Activated T-cell treated with anti-CD3 and anti-CD28 coated beads, Interleukin-2, amount 50 U/mL, for 4 hours (primary cell): Measurements from ENCODE around the gene ADGRL2. TPM values are rescaled to one million over a fixed set of nuclear protein-coding genes. Genes with fewer than 3 reads are reported as not detected.
"Not testable (repeated sequence)": the region's sequence is repeated elsewhere in the genome, so short reads cannot be mapped to it uniquely, and the experiment has no call there.

Source experiments
- ATAC-seq, 2 donors: fragments of 200-7000 bp; cut with Tn5 transposase; one replicate each; pipeline ENCODE4 v1.10.0; 2021
- DNase-seq: peaks from one replicate; pipeline ENCODE4 v3.0.0-alpha.2; 2020
- H3K27me3 Mint-ChIP-seq: one replicate; pipeline ENCODE4 v1.8.0; 2021; ENCODE audit warnings: low read depth, mixed read lengths
- H3K36me3 Mint-ChIP-seq: one replicate; pipeline ENCODE4 v1.8.0; 2022; ENCODE audit warnings: mixed read lengths; ENCODE audit not compliant: insufficient read depth
- H3K4me1 Mint-ChIP-seq: one replicate; pipeline ENCODE4 v1.8.0; 2021; ENCODE audit warnings: low read depth, mixed read lengths
- H3K4me3 Mint-ChIP-seq: one replicate; pipeline ENCODE4 v1.8.0; 2021; ENCODE audit warnings: mild to moderate bottlenecking, moderate library complexity, mixed read lengths
- H3K9me3 Mint-ChIP-seq: one replicate; pipeline ENCODE4 v1.8.0; 2021; ENCODE audit warnings: mixed read lengths
- total RNA-seq, 3 donors: library from RNA; stranded (reverse); gene quantifications; one replicate each; pipeline ENCODE4 v1.2.1, GENCODE V29; 2021

Gene ADGRL2
- total RNA-seq, 3 donors from 2014 or later, result 0.08 to 0.14 (median 0.10) TPM

- Mint-ChIP-seq H3K4me3 (no peak overlapping the region), H3K9me3 (peaks cover 5% of the 10 kb centered on the region), H3K27me3 (no peaks in the 10 kb centered on the region), H3K36me3 (no peaks in the 10 kb centered on the region), H3K4me1 (no peaks in the 10 kb centered on the region)
- no peak for ATAC-seq
- DNase-seq, result no peak
Observed at GRCh38 chr1:81885291-81885690, 84.6 kb downstream of the ADGRL2 start.

- not testable (repeated sequence) for H3K27me3 Mint-ChIP-seq, DNase-seq, H3K4me1 Mint-ChIP-seq, ATAC-seq, H3K4me3 Mint-ChIP-seq, H3K9me3 Mint-ChIP-seq, H3K36me3 Mint-ChIP-seq
Observed at GRCh38 chr1:81886292-81886691, 85.6 kb downstream of the ADGRL2 start.

- DNase-seq (no peak), ATAC-seq (no peak)
- no peaks in the 10 kb centered on the region for H3K4me1 Mint-ChIP-seq
- H3K4me3 Mint-ChIP-seq, result no peak overlapping the region
- no peaks in the 10 kb centered on the region for H3K36me3 Mint-ChIP-seq
- H3K27me3 Mint-ChIP-seq, result no peaks in the 10 kb centered on the region
- H3K9me3 Mint-ChIP-seq, result peaks cover 10% of the 10 kb centered on the region
Observed at GRCh38 chr1:81887421-81888144, 86.8 kb downstream of the ADGRL2 start.

- Mint-ChIP-seq H3K4me3 (no peak overlapping the region), H3K27me3 (no peaks in the 10 kb centered on the region), H3K9me3 (peaks cover 13% of the 10 kb centered on the region), H3K36me3 (no peaks in the 10 kb centered on the region), H3K4me1 (no peaks in the 10 kb centered on the region)
- ATAC-seq (no peak), DNase-seq (no peak)
Observed at GRCh38 chr1:81889166-81889565, 88.4 kb downstream of the ADGRL2 start.

GRCh38 chr1:81894867-81895266 is 94.1 kb downstream of the ADGRL2 start:
- Mint-ChIP-seq H3K36me3 (no peaks in the 10 kb centered on the region), H3K4me1 (no peaks in the 10 kb centered on the region), H3K27me3 (no peaks in the 10 kb centered on the region), H3K4me3 (no peak overlapping the region), H3K9me3 (peaks cover 11% of the 10 kb centered on the region)
- ATAC-seq (no peak), DNase-seq (no peak)

- no peaks in the 10 kb centered on the region for H3K36me3 Mint-ChIP-seq
- H3K4me1 Mint-ChIP-seq, result no peaks in the 10 kb centered on the region
- no peak for DNase-seq
- no peaks in the 10 kb centered on the region for H3K27me3 Mint-ChIP-seq
- no peak for ATAC-seq
- peaks cover 3% of the 10 kb centered on the region for H3K9me3 Mint-ChIP-seq
- no peak overlapping the region for H3K4me3 Mint-ChIP-seq
Observed at GRCh38 chr1:81899214-81899821, 98.6 kb downstream of the ADGRL2 start.

GRCh38 chr1:81907575-81907974 is 106.8 kb downstream of the ADGRL2 start:
- no peak overlapping the region for H3K4me3 Mint-ChIP-seq
- DNase-seq (no peak), ATAC-seq (no peak)
- H3K9me3 Mint-ChIP-seq, result peaks cover 3% of the 10 kb centered on the region
- H3K36me3 Mint-ChIP-seq, result no peaks in the 10 kb centered on the region
- no peaks in the 10 kb centered on the region for H3K27me3 Mint-ChIP-seq
- H3K4me1 Mint-ChIP-seq, result no peaks in the 10 kb centered on the region

- Mint-ChIP-seq H3K36me3 (no peaks in the 10 kb centered on the region), H3K4me1 (no peaks in the 10 kb centered on the region), H3K9me3 (peaks cover 3% of the 10 kb centered on the region), H3K4me3 (no peak overlapping the region), H3K27me3 (no peaks in the 10 kb centered on the region)
- no peak for ATAC-seq
- DNase-seq, result no peak
Observed at GRCh38 chr1:81912383-81912782, 111.6 kb downstream of the ADGRL2 start.

- H3K27me3 Mint-ChIP-seq, result no peaks in the 10 kb centered on the region
- peaks cover 3% of the 10 kb centered on the region for H3K9me3 Mint-ChIP-seq
- H3K4me3 Mint-ChIP-seq, result no peak overlapping the region
- H3K36me3 Mint-ChIP-seq, result no peaks in the 10 kb centered on the region
- no peak for DNase-seq
- ATAC-seq, result no peak
- no peaks in the 10 kb centered on the region for H3K4me1 Mint-ChIP-seq
Observed at GRCh38 chr1:81915937-81916336, 115.2 kb downstream of the ADGRL2 start.

GRCh38 chr1:81920245-81920740 is 119.6 kb downstream of the ADGRL2 start:
- H3K27me3 Mint-ChIP-seq, result no peaks in the 10 kb centered on the region
- no peak for ATAC-seq
- H3K4me3 Mint-ChIP-seq, result no peak overlapping the region
- no peak for DNase-seq
- H3K9me3 Mint-ChIP-seq, result no peaks in the 10 kb centered on the region
- no peaks in the 10 kb centered on the region for H3K36me3 Mint-ChIP-seq
- no peaks in the 10 kb centered on the region for H3K4me1 Mint-ChIP-seq

- DNase-seq (no peak), ATAC-seq (no peak)
- Mint-ChIP-seq H3K36me3 (no peaks in the 10 kb centered on the region), H3K9me3 (no peaks in the 10 kb centered on the region), H3K4me1 (no peaks in the 10 kb centered on the region), H3K4me3 (no peak overlapping the region), H3K27me3 (no peaks in the 10 kb centered on the region)
Observed at GRCh38 chr1:81920886-81921285, 120.2 kb downstream of the ADGRL2 start.

GRCh38 chr1:81921344-81921743 is 120.6 kb downstream of the ADGRL2 start:
- DNase-seq (no peak), ATAC-seq (no peak)
- Mint-ChIP-seq H3K4me3 (no peak overlapping the region), H3K4me1 (no peaks in the 10 kb centered on the region), H3K27me3 (no peaks in the 10 kb centered on the region), H3K36me3 (no peaks in the 10 kb centered on the region), H3K9me3 (no peaks in the 10 kb centered on the region)

- Mint-ChIP-seq H3K9me3 (no peaks in the 10 kb centered on the region), H3K27me3 (no peaks in the 10 kb centered on the region), H3K4me1 (no peaks in the 10 kb centered on the region), H3K36me3 (no peaks in the 10 kb centered on the region), H3K4me3 (no peak overlapping the region)
- ATAC-seq (no peak), DNase-seq (no peak)
Observed at GRCh38 chr1:81921851-81922462, 121.2 kb downstream of the ADGRL2 start.

GRCh38 chr1:81922955-81923354 is 122.2 kb downstream of the ADGRL2 start:
- H3K36me3 Mint-ChIP-seq, result no peaks in the 10 kb centered on the region

GRCh38 chr1:81929106-81929505 is 128.4 kb downstream of the ADGRL2 start:
- Mint-ChIP-seq H3K27me3 (no peaks in the 10 kb centered on the region), H3K4me1 (no peaks in the 10 kb centered on the region), H3K4me3 (no peak overlapping the region), H3K36me3 (no peaks in the 10 kb centered on the region), H3K9me3 (peaks cover 3% of the 10 kb centered on the region)
- ATAC-seq (no peak), DNase-seq (no peak)

More at GRCh38 chr1:81922955-81923354, 122.2 kb downstream of the ADGRL2 start:
- Mint-ChIP-seq H3K9me3 (no peaks in the 10 kb centered on the region), H3K27me3 (no peaks in the 10 kb centered on the region), H3K4me3 (no peak overlapping the region), H3K4me1 (no peaks in the 10 kb centered on the region)
- ATAC-seq, result no peak
- DNase-seq, result no peak
